ENCODE results near the gene FSTL1.

The FSTL1 gene

GRCh38 chr3:120450600-120451271 is at the start of gene FSTL1:
Gene FSTL1, minus strand, starts transcription at chr3:120450992. Its CDS starts 246 bp downstream, at chr3:120450746.
- DNase-seq (ENCODE audit: low spot score): no peak

GRCh38 chr3:120498556-120499346 is 48.0 kb upstream of the FSTL1 start:
- DNase-seq (ENCODE audit: low spot score): no peak

GRCh38 chr3:120497818-120498217 is 47.0 kb upstream of the FSTL1 start:
- no peak for DNase-seq (ENCODE audit: low spot score)

- no peak for DNase-seq (ENCODE audit: low spot score)
Observed at GRCh38 chr3:120497336-120497735, 46.5 kb upstream of the FSTL1 start.

- DNase-seq (ENCODE audit: low spot score): no peak
Observed at GRCh38 chr3:120496278-120497002, 45.6 kb upstream of the FSTL1 start.

- DNase-seq (ENCODE audit: low spot score): no peak
Observed at GRCh38 chr3:120495809-120496208, 45.0 kb upstream of the FSTL1 start.

- DNase-seq (ENCODE audit: low spot score): no peak
Observed at GRCh38 chr3:120492103-120492502, 41.3 kb upstream of the FSTL1 start.

- no peak for DNase-seq (ENCODE audit: low spot score)
Observed at GRCh38 chr3:120489421-120489820, 38.6 kb upstream of the FSTL1 start.

GRCh38 chr3:120488296-120488695 is 37.5 kb upstream of the FSTL1 start:
- no peak for DNase-seq (ENCODE audit: low spot score)

- no peak for DNase-seq (ENCODE audit: low spot score)
Observed at GRCh38 chr3:120487191-120487650, 36.4 kb upstream of the FSTL1 start.

GRCh38 chr3:120481081-120481480 is 30.3 kb upstream of the FSTL1 start:
- no peak for DNase-seq (ENCODE audit: low spot score)

GRCh38 chr3:120477781-120478180 is 27.0 kb upstream of the FSTL1 start:
- DNase-seq (ENCODE audit: low spot score): no peak

GRCh38 chr3:120475722-120476377 is 25.1 kb upstream of the FSTL1 start:
- DNase-seq (ENCODE audit: low spot score): no peak

GRCh38 chr3:120473896-120474675 is 23.3 kb upstream of the FSTL1 start:
- no peak for DNase-seq (ENCODE audit: low spot score)

GRCh38 chr3:120473389-120473788 is 22.6 kb upstream of the FSTL1 start:
- no peak for DNase-seq (ENCODE audit: low spot score)

GRCh38 chr3:120472121-120472844 is 21.5 kb upstream of the FSTL1 start:
- DNase-seq (ENCODE audit: low spot score): no peak

GRCh38 chr3:120471643-120472042 is 20.9 kb upstream of the FSTL1 start:
- DNase-seq (ENCODE audit: low spot score): no peak

- no peak for DNase-seq (ENCODE audit: low spot score)
Observed at GRCh38 chr3:120470870-120471269, 20.1 kb upstream of the FSTL1 start.

GRCh38 chr3:120469882-120470301 is 19.1 kb upstream of the FSTL1 start:
- DNase-seq (ENCODE audit: low spot score): no peak

GRCh38 chr3:120469440-120469839 is 18.6 kb upstream of the FSTL1 start:
- peak; percentile 86 for DNase-seq (ENCODE audit: low spot score)
